Measurements from ENCODE around the gene RAB24. TPM values are rescaled to one million over a fixed set of nuclear protein-coding genes. Genes with fewer than 3 reads are reported as not detected.

RAB24 gene
- total RNA-seq, 1 experiment from 2014 or later, result 37.2 TPM

GRCh38 chr5:177293819-177294581, 9.5 kb downstream of the RAB24 start:
- ATAC-seq (0 out of 2 replicates have a peak, but pooled peaks have one; percentile 20), DNase-seq (ENCODE audit: low read depth, low spot score) (no peak)
- Histone ChIP-seq H3K4me3 (ENCODE audit: low read depth in 2 of 2, low read length in 2 of 2) (no peak overlapping the region), H3K9me3 (ENCODE audit: control insufficient read depth, insufficient read depth, low read depth, low read length) (no peaks in the 10 kb centered on the region), H3K27ac (ENCODE audit: low read length) (no peak overlapping the region), H3K4me1 (ENCODE audit: control insufficient read depth, insufficient read depth, low read length) (no peaks in the 10 kb centered on the region; the same call in 1 of the 2 replicates), H3K27me3 (ENCODE audit: control insufficient read depth, insufficient read depth, low read length) (no peaks in the 10 kb centered on the region), H3K36me3 (ENCODE audit: control insufficient read depth, insufficient read depth, low read length) (peaks cover 23% of the 10 kb centered on the region)
- POLR2A ChIA-PET, result no interaction called here
- no peak for TF ChIP-seq TCF7L2 (IDR thresholded peaks at IDR 0.05; ENCODE audit: low read depth, low read length)
- no peak for TF ChIP-seq POLR2AphosphoS5 (IDR thresholded peaks at IDR 0.05; ENCODE audit: low read depth, low read length)
- no peak for TF ChIP-seq REST (IDR thresholded peaks at IDR 0.05; ENCODE audit: insufficient read depth in 1 of 2, low read depth in 2 of 2, low read length in 1 of 2)
- TF ChIP-seq SIN3A (IDR thresholded peaks at IDR 0.05; ENCODE audit: borderline replicate concordance, insufficient read depth, low read depth, low read length), result no peak
- TF ChIP-seq CTCF (IDR thresholded peaks at IDR 0.05), result no peak
- intact Hi-C loops (cut with micrococcal nuclease; ENCODE audit: unreplicated experiment) (no loop called here), in situ Hi-C loops (cut with HindIII; ENCODE audit: low pct_unique_long_range_greater_than_20kb, low sequenced_read_pairs) (no loop called here)
- CTCF ChIA-PET, result no interaction called here
- no TSS peak for BruUV-seq (replicated peaks)

- CTCF ChIA-PET, result no interaction called here
- H3K4me1 ChIP-seq (ENCODE audit: control insufficient read depth, insufficient read depth, low read length), result no peaks in the 10 kb centered on the region; the same call in 1 of the 2 replicates
Observed at GRCh38 chr5:177291735-177292134, 11.8 kb downstream of the RAB24 start.

More at GRCh38 chr5:177291735-177292134, 11.8 kb downstream of the RAB24 start:
- no peak for TF ChIP-seq SIN3A (IDR thresholded peaks at IDR 0.05; ENCODE audit: borderline replicate concordance, insufficient read depth, low read depth, low read length)
- no peak for TF ChIP-seq REST (IDR thresholded peaks at IDR 0.05; ENCODE audit: insufficient read depth in 1 of 2, low read depth in 2 of 2, low read length in 1 of 2)
- TF ChIP-seq POLR2AphosphoS5 (IDR thresholded peaks at IDR 0.05; ENCODE audit: low read depth, low read length), result no peak
- TF ChIP-seq CTCF (IDR thresholded peaks at IDR 0.05), result no peak
- no peak for TF ChIP-seq TCF7L2 (IDR thresholded peaks at IDR 0.05; ENCODE audit: low read depth, low read length)
- no peak for DNase-seq (ENCODE audit: low read depth, low spot score)
- H3K27me3 ChIP-seq (ENCODE audit: control insufficient read depth, insufficient read depth, low read length), result no peaks in the 10 kb centered on the region
- intact Hi-C loops (cut with micrococcal nuclease; ENCODE audit: unreplicated experiment) (no loop called here), in situ Hi-C loops (cut with HindIII; ENCODE audit: low pct_unique_long_range_greater_than_20kb, low sequenced_read_pairs) (no loop called here)
- no peak for ATAC-seq
- no peaks in the 10 kb centered on the region for H3K9me3 ChIP-seq (ENCODE audit: control insufficient read depth, insufficient read depth, low read depth, low read length)
- H3K27ac ChIP-seq (ENCODE audit: low read length), result no peak overlapping the region
- H3K36me3 ChIP-seq (ENCODE audit: control insufficient read depth, insufficient read depth, low read length), result peaks cover 30% of the 10 kb centered on the region
- BruUV-seq (replicated peaks), result no TSS peak
- POLR2A ChIA-PET, result no interaction called here
- no peak overlapping the region for H3K4me3 ChIP-seq (ENCODE audit: low read depth in 2 of 2, low read length in 2 of 2)

All from Panc1 (cell line).